Vagina (tissue), 2 donors: ENCODE data around the gene RAB40C.

Experiments
- CTCF ChIP-seq, 3 experiments: fragments of 450-650 bp in 2 of 3; fragments of 200-600 bp in 1 of 3; sonication (generic) in 1 of 3; IDR thresholded peaks; one replicate each; pipeline ENCODE4 v1.5.1; 2017 to 2019; ENCODE audit warnings: antibody characterized with exemption in 3 of 3, mild to moderate bottlenecking in 2 of 3, moderate library complexity in 2 of 3
- POLR2A ChIP-seq, 2 donors: fragments of 450-650 bp; IDR thresholded peaks; one replicate each; pipeline ENCODE4 v1.6.1; 2017; ENCODE audit warnings: antibody characterized with exemption in 2 of 2, mild to moderate bottlenecking in 2 of 2, moderate library complexity in 2 of 2
- POLR2AphosphoS5 ChIP-seq, 2 donors: sonication (generic); formaldehyde crosslinking; IDR thresholded peaks; one replicate each; pipeline ENCODE4 v1.9.0; 2017; ENCODE audit warnings: antibody characterized with exemption in 2 of 2, mild to moderate bottlenecking in 2 of 2, low read depth in 1 of 2; ENCODE audit not compliant: insufficient read depth in 1 of 2

GRCh38 chr16:634051-634670, 44.3 kb downstream of the RAB40C start:
- TF ChIP-seq CTCF (IDR thresholded peaks at IDR 0.05) (no peak), POLR2A (IDR thresholded peaks at IDR 0.05) (no peak), POLR2AphosphoS5 (IDR thresholded peaks at IDR 0.05; ENCODE audit: insufficient read depth in 1 of 2, low read depth in 1 of 2) (no peak)
